GM18502 (cell line): ENCODE measurements around the gene SFXN5.
"Not testable (repeated sequence)": the region's sequence is repeated elsewhere in the genome, so short reads cannot be mapped to it uniquely, and the experiment has no call there.

Experiments used
- ATAC-seq: cut with Tn5 transposase; IDR thresholded peaks from one replicate; pipeline ENCODE4 v1.9.1; 2021; ENCODE audit warnings: mild to moderate bottlenecking; ENCODE audit not compliant: unreplicated experiment, poor library complexity

Gene SFXN5, protein sequence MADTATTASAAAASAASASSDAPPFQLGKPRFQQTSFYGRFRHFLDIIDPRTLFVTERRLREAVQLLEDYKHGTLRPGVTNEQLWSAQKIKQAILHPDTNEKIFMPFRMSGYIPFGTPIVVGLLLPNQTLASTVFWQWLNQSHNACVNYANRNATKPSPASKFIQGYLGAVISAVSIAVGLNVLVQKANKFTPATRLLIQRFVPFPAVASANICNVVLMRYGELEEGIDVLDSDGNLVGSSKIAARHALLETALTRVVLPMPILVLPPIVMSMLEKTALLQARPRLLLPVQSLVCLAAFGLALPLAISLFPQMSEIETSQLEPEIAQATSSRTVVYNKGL

DNA sequence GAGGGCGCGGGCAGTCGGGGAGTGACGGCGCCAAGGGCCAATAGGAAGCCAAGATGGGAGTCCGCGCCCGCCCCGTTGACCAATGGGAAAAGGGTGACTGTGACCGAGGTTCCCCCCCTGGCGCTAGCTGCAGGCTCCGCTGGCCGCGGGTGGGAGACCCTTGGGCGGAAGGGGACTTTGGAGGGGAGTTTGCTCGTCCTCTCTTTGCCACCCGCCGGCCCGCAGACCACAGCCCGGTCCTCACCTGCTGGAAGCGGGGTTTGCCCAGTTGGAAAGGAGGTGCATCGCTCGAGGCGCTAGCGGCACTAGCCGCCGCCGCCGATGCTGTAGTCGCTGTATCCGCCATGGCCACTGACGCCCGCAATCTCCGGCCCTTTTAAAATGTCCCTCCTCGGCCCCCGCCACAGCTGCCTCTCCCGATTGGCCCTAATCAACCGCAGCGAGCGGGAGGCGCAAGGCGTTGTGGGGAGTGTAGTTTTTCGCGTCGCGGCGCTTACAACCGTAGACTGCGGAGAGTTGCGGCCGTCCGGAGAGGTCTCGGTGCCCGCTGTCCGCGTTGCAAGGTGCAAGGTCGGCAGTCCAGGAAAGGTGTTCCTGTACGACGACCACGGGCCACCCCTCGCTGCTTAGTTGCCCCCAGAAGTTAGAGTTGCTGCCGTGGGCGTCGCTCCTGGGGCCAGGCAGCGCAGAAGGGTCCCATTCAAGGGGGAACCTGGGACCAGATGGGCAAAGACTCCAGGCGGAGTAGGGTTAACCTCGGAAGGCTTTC is at the start of gene SFXN5:
TSS of gene SFXN5 (minus strand) at position 353 of the 769 bp plus-strand sequence. CDS start at position 346, 7 bp downstream.
- peak; percentile 97 for ATAC-seq

DNA sequence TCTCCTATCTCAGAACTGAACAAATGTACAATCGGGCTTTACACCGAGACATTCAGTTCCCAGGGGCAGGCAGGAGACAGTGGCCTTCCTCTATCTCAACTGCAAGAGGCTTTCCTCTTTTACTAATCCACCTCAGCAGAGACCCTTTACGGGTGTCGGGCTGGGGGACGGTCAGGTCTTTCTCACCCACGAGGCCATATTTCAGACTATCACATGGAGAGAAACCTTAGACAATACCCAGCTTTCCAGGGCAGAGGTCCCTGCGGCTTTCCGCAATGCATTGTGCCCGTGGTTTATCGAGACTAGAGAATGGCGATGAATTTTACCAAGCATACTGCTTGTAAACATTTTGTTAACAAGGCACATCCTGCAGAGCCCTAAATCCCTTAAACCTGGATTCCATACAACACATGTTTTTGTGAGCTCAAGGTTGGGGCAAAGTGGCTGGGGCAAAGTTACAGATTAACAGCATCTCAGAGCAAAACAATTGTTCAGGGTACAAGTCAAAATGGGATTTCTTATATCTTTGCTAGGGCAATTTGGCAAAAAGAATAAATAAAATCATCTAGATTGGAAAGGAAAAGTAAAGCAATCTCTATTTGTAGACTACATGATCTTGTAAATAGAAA is 48.2 kb upstream of the SFXN5 start:
- ATAC-seq: not testable (repeated sequence)

DNA sequence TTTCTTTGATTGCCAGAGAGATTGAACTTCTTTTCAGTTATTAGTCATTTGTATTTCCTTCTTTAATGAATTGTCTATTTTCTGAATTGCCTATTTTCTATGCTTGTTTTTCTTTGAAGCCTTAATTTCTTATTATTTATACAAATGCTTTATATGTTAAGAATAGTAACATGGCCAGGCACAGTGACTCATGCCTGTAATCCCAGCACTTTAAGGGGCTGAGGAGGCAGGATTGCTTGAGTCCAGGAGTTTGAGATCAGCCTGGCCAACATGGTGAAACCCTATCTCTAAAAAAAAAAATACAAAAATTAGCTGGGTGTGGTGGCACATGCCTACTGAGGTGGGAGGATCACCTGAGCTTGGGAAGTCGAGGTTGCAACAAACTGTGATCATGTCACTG is 45.9 kb upstream of the SFXN5 start:
- ATAC-seq: no peak

DNA sequence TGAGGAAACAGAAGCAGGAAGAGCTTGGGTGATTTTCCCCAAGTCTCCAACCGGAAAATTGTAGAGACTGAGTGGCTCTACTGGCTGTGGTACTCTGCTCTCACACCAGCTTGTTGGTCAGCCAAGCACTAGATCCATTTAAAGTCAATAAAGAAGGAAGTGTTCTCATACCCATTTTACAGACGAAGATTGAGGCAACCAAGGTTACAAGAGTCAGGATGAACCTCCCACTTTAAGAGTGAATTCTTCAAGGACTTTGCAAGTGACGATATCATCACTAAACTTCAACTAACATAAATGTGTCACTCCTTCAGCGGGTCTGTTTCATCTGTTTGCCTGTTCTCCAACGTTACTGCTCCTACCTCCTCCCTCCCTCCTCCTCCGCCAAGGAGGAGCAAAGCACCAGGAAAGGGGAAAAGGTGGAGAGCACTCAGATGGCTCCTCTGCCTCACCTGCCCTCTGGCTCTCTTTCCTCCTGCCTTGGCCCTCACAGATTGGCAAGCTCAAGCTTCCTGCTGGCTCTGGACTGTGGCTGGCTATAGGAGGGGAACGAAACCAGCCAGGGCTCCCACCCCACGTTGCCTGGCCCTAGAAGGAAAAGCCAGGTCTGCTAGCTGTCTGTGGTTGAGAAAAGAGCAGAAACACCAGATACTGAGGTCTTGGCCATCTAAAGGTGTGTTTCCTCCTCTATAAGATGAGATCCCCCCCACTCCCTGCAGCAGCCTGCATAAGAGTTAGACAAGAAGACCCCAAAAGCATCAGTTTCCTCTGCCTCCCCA is 44.9 kb upstream of the SFXN5 start:
- ATAC-seq: no peak

DNA sequence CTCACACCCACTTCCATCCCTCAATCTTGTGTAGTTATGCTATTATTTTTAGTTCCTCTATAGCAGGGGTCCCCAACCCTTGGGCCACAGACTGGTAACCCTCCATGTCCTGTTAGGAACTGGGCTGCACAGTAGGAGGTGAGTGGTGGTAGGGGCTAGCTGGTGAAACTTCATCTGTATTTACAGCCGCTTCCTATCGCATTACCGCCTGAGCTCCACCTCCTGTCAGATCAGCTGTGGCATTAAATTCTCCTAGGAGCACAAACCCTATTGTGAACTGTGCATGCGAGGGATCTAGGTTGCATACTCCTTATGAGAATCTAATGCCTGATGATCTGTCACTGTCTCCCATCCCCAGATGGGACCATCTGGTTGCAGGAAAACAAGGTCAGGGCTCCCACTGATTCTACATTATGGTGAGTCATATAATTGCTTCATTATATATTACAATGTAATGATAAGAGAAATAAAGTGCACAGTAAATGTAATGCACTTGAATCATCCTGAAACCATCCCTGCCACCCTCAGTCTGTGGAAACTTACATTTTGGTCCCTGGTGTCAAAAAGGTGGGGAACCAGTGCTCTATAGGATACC is 42.9 kb upstream of the SFXN5 start:
- no peak for ATAC-seq

DNA sequence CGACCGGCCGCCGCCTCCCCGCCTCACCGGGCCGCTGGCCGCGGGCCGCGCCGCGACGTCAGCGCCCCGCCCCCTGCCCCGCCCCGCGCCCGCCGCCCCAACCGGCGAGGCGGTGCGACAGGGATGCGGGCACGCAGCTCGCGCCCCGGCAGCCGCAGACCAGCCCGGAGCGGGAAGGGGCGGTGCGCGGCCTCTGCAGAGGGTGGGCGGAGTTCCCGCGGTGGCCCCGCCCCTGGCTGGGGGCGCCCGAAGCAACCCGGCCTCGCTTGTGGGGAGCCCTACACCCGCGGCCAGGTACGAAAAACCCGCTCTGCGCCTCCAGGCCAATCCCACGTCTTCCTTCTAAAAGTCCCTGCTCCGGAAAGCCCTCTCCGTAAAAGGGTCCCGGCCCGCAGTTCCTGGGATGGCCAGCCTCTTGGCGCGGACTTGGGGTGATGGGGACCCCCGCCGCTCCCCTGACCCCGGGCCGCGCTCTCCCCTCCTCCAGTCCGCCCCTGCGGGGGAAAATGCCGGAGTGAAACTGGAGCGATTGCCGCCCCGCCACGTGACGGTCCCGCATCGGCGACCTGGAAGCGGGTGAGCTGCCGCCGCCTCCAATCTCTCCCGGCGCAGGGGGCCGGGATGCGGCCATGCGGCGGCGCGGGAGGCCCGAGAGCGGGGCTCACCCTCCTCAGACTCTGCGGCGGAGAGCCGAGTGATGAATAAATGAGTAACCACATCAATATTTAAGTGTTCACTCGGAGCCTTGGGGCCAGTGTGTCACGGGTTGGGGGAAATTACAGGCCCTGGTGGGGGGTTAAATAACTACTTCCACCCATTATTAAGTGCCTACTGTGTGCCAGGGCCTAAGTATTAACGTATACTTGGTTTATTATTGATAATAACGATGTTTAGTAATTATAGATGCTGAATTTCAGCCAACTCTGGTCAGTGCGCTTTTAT is 41.7 kb upstream of the SFXN5 start, which contains the start of gene RAB11FIP5:
TSS of gene RAB11FIP5 (minus strand) at position 36 of the 942 bp plus-strand sequence. CDS start 171 bp downstream, outside the sequence.
- peak; percentile 79 for ATAC-seq

DNA sequence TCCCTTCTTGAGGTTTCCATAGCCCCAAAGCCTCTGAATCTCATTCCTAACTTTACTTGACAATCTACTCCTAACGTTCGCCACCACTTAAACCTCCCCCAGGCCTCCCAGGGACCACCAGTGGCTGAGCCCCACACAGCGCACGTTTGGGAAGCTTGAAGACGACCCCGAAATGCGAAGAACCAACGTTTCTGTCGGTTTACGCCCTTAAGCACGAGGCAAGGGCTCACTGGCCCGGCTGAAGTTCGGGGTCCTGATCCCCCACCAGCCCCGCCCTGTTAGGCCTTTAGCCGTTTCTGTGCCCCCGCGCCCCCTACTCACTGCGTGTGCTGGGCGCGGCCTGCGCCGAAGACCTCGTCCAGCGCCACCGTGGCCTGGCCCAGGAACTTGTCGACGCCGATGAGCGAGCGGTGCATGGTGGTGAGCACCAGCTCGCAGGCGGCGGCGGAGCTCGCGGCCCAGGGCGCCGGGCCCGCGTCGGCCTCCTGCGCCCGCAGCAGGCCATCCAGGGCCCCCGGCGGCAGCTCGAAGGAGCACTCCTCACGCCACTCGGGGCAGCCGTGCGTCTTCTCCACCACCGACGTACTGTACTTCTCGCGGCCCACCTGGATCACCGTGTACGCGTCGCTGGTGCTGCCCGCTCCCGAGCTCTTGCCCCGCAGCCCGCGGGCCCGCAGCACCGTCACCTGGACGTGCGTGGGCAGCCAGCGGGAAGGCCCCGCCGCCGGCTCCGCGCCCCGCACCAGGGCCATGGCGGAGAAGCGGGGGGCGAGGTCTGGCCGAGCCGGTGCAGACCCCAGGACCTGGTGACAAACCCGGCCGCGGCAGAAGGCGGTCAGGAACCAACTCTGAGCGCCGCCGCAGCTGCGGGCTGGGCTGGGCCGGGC is 40.8 kb upstream of the SFXN5 start:
- ATAC-seq: peak; percentile 19

DNA sequence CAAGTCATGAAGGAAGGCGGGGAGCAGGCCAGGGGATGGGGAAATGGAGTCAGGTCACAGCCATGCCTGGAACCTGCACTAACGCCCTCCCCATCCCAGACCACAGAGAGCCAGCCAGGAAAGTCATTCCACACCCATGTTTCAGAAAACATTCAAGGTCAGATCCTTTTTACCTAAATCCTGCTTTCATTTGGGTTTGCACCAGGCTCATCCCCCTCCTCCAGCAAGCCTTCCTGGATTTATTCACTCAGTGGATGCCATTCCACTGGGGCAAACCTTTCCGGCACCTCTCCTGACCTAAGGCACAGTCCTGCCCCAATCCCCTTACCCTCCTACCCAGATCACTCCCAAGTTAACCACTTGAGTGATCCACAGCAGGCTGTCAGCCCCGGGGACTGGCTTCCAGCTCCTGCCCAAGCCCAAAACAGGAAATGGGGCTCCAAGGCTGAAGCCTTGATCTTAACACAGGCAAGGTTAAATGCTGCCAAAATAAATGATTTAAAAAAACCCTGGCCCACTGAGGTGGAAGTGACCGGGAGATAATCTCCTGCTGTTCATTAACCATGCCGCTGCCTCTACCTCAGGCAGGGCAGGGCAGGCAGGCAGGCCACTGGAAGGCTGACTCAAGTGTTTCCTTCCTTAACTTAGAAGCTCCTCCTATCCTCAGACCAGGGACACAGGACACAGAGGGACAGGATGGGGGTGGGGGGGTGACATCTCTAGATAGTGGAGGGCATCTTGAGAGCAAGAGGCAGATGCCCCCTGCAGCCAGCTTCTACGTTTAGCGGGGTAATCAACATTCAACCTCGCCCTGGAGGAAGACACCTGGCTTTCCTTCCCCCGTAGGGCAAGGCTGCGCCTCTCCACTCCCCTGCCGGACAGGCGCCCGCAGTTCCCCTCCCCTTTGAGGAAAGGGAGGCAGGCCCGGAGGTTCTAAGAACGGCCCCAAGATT is 39.8 kb upstream of the SFXN5 start:
- ATAC-seq: no peak

DNA sequence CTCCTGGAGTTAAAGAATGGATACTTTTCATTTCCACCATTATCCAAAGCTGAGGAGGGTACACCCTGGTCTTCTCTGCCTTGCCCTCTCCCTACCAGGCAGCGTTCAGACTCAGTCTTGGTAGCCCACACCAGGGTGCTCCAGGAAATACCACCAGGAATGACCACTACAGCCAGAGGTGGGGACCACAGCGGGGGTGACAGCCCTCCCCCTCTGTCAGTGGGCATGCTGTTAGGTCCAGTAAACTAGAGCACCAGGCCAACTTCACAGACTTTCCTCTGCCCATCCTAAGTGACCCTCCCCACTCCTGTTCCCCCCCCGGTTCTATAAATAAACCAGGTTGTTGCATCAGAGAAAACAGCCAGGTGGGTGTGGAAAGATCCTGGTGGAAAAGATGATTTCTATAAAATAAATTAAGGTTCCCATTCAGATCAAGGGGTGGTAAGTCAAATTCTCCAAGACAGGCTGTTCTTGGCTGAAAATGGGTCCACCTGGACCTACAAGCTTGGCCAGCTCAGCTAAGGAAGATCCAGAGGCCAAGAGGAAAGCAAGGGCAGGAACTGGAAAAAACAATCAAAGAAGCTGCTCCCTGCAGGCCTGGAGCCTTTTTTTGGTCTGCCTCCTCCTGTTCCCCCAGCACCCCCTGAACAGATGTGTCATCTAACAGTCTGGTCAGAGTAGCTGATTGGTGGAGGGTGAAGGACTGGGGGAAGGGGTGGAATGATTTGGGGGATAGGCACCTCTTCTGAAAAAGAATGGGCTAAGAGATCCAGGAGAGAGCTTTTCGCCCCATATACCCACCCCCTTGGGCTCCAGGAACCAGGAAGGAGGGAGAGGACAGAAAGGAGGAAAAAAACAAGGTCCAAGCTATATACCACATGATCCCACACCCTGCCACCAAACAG is 38.9 kb upstream of the SFXN5 start:
- ATAC-seq: no peak

DNA sequence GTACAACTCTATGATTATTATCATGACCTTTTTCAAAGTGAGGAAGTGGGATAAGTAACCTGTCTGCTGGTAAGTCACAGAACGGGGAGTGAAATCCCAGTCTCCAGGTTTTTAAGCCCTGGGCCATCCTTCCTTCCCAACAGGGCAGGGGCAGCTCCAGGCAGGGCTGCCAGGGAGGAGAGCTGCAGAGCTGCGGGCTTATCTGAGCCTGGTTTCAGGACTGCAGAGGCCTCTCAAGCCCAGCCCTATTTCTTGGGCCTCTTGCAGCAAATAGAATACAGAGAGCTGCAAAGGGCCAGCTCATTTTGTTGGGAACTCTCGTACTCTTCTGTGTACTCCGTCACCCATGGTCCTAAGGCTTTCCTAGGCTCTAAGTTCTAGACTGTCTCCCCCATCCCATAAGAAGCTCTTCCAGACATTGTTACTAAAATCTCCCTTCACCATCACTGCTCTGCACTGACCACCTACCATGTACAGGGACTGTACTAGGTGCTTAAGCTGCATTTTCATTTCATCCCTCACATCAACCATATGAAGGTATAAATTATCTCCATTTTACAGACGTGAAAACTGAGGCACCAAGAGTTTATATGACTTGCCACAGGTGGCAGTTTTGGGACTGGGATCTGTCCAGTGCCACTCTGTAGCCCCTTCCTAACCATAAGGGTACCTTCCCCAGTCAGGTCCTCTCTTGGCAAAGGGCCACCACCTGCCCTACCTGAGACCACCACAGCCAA is 38.1 kb upstream of the SFXN5 start:
- no peak for ATAC-seq

DNA sequence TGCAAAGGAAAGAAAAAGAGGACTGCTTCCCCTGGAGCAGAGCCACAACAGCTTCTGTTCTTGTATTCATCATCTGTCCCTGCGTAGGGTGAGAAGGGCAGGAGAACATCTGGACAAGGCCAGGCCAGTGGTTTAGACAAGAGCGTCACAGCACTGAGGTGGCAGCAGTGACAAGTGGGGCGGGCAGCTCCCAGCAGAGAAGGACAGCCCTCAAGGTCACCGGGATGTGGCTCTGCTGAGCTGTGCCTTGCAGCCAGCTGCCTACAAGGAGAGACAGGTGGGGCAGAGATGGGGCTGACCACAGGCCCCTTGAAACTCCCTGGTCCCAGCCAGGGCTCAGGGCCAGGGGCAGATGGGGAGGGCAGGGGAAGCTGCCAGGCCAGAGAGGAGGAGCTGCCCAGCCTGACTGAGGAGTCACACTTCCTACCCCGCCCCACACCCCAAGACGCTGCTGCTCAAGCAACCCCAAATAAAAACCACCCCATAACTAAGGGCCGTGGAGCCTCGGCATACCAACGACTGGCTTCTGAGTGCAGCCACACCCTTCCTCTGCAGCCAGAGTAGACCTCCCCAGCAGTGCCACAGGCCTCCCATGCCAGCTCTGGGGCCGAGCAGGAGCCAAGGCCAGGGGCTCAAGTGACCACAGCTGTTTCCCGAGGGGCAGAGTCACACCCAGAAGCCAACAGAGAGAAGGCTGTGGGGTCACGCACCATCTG is 35.9 kb upstream of the SFXN5 start:
- no peak for ATAC-seq

DNA sequence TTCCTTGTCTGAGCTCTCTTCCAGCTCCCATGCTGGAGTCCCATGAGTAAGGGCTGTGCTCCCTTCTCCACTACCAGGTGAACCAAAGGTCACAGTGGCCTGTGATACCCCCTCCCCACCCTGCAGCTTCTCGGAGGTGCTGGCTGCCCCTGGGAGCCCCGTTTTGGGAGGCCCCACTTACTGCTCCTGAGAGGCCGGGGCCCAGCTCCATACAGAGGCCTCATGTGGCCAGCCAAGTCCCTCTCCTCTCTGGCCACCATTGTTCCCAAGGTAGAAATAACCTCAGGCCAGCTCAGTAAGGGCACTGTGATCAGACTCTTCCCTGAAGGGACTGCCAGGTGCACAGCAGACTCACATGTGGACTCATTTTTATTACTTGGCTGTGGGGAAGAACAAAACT is 35.3 kb upstream of the SFXN5 start:
- no peak for ATAC-seq

DNA sequence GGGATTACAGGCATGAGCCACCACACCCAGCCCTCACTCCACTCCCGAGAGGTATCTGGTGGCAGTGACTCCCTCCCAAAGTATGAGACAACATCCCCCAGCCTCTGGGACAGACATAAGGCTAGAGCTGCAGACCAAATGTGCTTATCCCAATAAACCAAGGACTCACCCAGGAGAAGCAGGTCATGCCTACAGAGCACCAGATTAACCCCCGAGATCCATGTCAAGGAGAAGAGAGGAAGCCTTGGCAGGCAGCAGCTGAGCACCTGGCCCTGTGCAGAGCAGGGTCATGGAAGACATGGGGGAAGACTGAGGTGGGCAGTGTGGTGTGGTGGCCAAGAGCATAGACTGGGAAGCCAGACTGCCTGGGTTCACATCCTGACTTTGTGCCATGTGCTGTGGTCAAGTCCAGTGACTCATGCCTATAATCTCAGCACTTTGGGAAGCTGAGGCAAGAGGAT is 34.0 kb upstream of the SFXN5 start:
- no peak for ATAC-seq

DNA sequence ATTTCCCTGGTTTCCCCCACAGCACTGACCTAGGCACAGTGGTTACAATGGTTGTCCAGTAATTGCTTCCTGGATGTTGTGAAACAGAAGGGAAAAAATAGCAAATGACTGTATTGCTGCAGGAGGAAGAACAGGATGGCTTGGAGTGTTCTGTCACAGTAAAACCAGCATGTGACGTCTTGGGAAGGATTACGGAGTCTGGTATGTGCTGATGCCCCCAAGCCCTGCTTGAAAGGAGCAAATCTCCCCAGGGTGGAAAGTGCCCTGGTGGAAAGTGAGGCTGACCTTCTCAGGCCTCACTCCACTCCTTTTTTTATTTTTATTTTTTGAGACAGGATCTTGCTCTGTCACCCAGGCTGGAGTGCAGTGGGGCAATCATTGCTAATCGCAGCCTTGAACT is 33.4 kb upstream of the SFXN5 start:
- no peak for ATAC-seq
